Measurements from ENCODE around the gene CECR2.

DNA sequence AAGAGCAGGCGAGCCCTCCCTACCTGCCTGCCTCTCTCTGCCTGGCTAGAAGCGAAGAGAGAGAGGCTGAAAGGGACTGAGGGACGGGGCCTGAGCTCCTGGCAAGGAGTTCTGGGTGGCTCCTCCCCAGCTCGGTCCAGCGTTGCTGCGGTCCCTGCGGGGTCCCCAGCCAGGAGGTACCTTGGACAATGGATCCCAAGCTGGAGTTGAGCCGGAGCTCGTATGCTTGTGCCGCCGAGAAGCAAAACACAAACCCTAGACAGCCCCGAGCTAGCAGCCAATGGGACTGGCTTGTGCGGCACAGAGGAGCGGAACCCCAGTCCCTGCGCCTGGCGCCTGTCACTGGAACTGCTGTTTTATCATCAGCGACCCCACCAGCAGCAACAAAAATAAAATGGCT, 212.4 kb downstream of the CECR2 start:
- TF ChIP-seq CTCF (IDR thresholded peaks at IDR 0.05) (no peak), POLR2A (IDR thresholded peaks at IDR 0.05) (no peak)
